ENCODE measurements around the gene RNF141.

DNA sequence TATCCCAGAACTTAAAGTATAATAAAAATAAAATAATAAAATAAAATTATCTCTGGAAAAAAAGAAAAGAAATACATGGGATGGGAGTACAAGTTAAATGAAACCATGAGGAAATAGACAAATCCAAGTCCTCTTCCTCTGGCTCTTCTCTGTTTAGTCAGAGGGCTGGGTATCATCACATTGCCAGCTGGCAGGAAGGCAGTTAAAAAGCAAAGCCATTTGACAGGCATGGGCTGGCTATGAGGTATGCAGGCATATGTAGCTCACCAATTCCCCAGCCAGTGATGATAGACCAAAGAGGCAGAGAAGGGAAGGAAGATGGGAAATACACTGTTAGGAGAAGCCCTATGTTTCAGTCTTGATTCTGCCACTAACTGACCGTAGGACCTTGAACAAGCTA lies 21.0 kb upstream of the RNF141 start:
- TF ChIP-seq, protein P1, sequence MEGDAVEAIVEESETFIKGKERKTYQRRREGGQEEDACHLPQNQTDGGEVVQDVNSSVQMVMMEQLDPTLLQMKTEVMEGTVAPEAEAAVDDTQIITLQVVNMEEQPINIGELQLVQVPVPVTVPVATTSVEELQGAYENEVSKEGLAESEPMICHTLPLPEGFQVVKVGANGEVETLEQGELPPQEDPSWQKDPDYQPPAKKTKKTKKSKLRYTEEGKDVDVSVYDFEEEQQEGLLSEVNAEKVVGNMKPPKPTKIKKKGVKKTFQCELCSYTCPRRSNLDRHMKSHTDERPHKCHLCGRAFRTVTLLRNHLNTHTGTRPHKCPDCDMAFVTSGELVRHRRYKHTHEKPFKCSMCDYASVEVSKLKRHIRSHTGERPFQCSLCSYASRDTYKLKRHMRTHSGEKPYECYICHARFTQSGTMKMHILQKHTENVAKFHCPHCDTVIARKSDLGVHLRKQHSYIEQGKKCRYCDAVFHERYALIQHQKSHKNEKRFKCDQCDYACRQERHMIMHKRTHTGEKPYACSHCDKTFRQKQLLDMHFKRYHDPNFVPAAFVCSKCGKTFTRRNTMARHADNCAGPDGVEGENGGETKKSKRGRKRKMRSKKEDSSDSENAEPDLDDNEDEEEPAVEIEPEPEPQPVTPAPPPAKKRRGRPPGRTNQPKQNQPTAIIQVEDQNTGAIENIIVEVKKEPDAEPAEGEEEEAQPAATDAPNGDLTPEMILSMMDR (conservative IDR thresholded peaks at IDR 0.05 in 1 of 2, IDR thresholded peaks at IDR 0.05 in 1 of 2; ENCODE audit: low read depth in 1 of 2, low read length in 2 of 2) = no peak
- TF ChIP-seq EZH2 (IDR thresholded peaks at IDR 0.05; ENCODE audit: low read length, missing control alignments) = no peak

All from fibroblast of lung (primary cell).